Endodermal cell (in vitro differentiated cells): Measurements from ENCODE around the gene H6PD. TPM values are rescaled to one million over a fixed set of nuclear protein-coding genes. Genes with fewer than 3 reads are reported as not detected.

ENCODE experiments used
- DNase-seq: peaks from one replicate; pipeline ENCODE4 v3.0.0-alpha.2; 2017
- H3K27ac ChIP-seq: 2 replicates; pipeline ENCODE4 v1.5.1; 2013; ENCODE audit warnings: mild to moderate bottlenecking, low read depth, low read length, moderate library complexity
- H3K27me3 ChIP-seq: 2 replicates; pipeline ENCODE4 v1.6.1; 2013; ENCODE audit warnings: mild to moderate bottlenecking, low read length, moderate library complexity; ENCODE audit not compliant: insufficient read depth, control insufficient read depth, poor library complexity, severe bottlenecking
- H3K36me3 ChIP-seq: 2 replicates; pipeline ENCODE4 v1.7.0; 2013; ENCODE audit warnings: mild to moderate bottlenecking, low read length, moderate library complexity; ENCODE audit not compliant: control insufficient read depth, insufficient read depth
- H3K4me1 ChIP-seq: one replicate; pipeline ENCODE4 v1.7.0; 2013; ENCODE audit warnings: low read length; ENCODE audit not compliant: control insufficient read depth, insufficient read depth
- H3K4me3 ChIP-seq: 2 replicates; pipeline ENCODE4 v1.5.1; 2013; ENCODE audit warnings: mild to moderate bottlenecking, low read length, moderate library complexity
- H3K9ac ChIP-seq: 2 replicates; pipeline ENCODE4 v1.6.1; 2013; ENCODE audit warnings: mild to moderate bottlenecking, low read length, moderate library complexity; ENCODE audit not compliant: poor library complexity, severe bottlenecking; ENCODE audit errors: extremely low read depth
- H3K9me3 ChIP-seq: 2 replicates; pipeline ENCODE4 v1.6.1; 2013; ENCODE audit warnings: mild to moderate bottlenecking, low read length, moderate library complexity; ENCODE audit not compliant: control insufficient read depth
- H3K27ac Mint-ChIP-seq: 2 replicates; pipeline ENCODE4 v1.8.0; 2020; ENCODE audit warnings: mixed read lengths
- H3K27me3 Mint-ChIP-seq: 2 replicates; pipeline ENCODE4 v1.8.0; 2021; ENCODE audit warnings: mild to moderate bottlenecking, mixed read lengths; ENCODE audit not compliant: insufficient read depth
- H3K36me3 Mint-ChIP-seq: 2 replicates; pipeline ENCODE4 v1.8.0; 2020; ENCODE audit warnings: low read depth, mixed read lengths
- H3K4me1 Mint-ChIP-seq: 2 replicates; pipeline ENCODE4 v1.8.0; 2020; ENCODE audit warnings: mixed read lengths
- H3K4me3 Mint-ChIP-seq: 2 replicates; pipeline ENCODE4 v1.8.0; 2020; ENCODE audit warnings: mild to moderate bottlenecking, moderate library complexity, mixed read lengths
- H3K9me3 Mint-ChIP-seq: 2 replicates; pipeline ENCODE4 v1.8.0; 2020; ENCODE audit warnings: mild to moderate bottlenecking, mixed read lengths
- WGBS, 2 experiments: methylation state at CpG; one replicate each; pipeline versions ENCODE4 v1.1.5 to v1.1.7; 2013; ENCODE audit warnings: missing lambda C conversion rate in 2 of 2, mixed read lengths in 1 of 2; ENCODE audit not compliant: insufficient coverage in 1 of 2, insufficient read length in 1 of 2; 5-methylcytosine and 5-hydroxymethylcytosine counted together
- total RNA-seq, 2 donors: library from RNA; stranded (reverse); fragmentation: NEBNext Ultra II Directional in 1 of 2; extraction: Animal tissue kit (Norgen Biotek cat#: 25700) in 1 of 2; gene quantifications; 2 replicates in 1 of 2; 3 replicates in 1 of 2; pipeline ENCODE4 v1.2.1, GENCODE V29; 2021
- TF ChIP-seq, protein P1 (sequence below): fragments of 200-600 bp; sonication (generic); conservative IDR thresholded peaks from 2 replicates; pipeline ENCODE4 v1.5.0; 2021; ENCODE audit warnings: antibody characterized with exemption, mild to moderate bottlenecking

Gene H6PD
- total RNA-seq, 2 donors from 2014 or later: 21.5 to 34.4 TPM

DNA sequence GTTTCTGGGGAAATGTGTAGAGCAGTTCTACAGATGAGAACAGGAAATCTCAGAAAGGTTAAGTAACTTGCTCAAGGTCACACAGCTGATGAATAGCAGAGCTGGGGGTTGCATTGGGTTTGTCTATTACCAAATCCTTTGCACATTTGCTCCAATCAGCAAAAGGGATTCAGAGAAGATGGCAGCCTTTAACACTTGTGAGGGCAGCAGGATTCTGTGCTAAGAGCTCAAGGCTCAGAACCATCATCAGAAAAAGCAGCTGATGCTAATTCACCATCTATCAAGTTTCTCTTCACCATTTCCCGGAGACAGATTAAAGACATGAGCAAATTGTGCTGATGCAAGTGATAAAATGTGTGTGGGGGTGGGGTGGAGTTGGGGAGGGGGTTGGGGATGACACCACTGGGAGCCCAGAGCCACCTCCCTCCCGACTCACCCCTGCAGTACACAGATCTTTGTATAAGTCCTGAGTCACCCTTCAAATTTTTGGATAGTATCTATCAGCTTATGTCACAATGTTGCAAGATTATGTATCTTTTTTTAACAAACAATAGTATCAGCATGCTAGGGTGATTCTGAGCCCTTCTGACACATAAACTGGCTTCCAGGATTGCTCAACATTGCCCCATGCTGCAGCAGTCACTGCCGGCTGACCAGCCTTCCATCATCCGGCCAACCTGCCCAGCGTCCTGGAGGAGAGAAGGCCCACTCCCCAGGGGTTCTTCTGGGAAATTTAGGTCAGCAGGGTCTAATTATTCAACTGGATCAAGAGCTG, 55.3 kb downstream of the H6PD start:
- Mint-ChIP-seq H3K4me3 (no peak overlapping the region), H3K4me1 (peaks cover 1% of the 10 kb centered on the region), H3K27me3 (peaks cover 12% of the 10 kb centered on the region), H3K9me3 (peaks cover 14% of the 10 kb centered on the region), H3K27ac (no peak overlapping the region), H3K36me3 (no peaks in the 10 kb centered on the region)
- no peaks in the 10 kb centered on the region for H3K27me3 ChIP-seq
- H3K27ac ChIP-seq: no peak overlapping the region
- peaks cover 4% of the 10 kb centered on the region for H3K4me1 ChIP-seq
- WGBS, 2 experiments: 60 to 84% methylated on average over 1 to 4 of the region's 5 CpGs
- H3K9me3 ChIP-seq: peaks cover 16% of the 10 kb centered on the region
- no peak overlapping the region for H3K4me3 ChIP-seq
- no peak overlapping the region for H3K9ac ChIP-seq
- TF ChIP-seq, protein P1, sequence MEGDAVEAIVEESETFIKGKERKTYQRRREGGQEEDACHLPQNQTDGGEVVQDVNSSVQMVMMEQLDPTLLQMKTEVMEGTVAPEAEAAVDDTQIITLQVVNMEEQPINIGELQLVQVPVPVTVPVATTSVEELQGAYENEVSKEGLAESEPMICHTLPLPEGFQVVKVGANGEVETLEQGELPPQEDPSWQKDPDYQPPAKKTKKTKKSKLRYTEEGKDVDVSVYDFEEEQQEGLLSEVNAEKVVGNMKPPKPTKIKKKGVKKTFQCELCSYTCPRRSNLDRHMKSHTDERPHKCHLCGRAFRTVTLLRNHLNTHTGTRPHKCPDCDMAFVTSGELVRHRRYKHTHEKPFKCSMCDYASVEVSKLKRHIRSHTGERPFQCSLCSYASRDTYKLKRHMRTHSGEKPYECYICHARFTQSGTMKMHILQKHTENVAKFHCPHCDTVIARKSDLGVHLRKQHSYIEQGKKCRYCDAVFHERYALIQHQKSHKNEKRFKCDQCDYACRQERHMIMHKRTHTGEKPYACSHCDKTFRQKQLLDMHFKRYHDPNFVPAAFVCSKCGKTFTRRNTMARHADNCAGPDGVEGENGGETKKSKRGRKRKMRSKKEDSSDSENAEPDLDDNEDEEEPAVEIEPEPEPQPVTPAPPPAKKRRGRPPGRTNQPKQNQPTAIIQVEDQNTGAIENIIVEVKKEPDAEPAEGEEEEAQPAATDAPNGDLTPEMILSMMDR: no peak
- no peaks in the 10 kb centered on the region for H3K36me3 ChIP-seq
- DNase-seq: no peak

DNA sequence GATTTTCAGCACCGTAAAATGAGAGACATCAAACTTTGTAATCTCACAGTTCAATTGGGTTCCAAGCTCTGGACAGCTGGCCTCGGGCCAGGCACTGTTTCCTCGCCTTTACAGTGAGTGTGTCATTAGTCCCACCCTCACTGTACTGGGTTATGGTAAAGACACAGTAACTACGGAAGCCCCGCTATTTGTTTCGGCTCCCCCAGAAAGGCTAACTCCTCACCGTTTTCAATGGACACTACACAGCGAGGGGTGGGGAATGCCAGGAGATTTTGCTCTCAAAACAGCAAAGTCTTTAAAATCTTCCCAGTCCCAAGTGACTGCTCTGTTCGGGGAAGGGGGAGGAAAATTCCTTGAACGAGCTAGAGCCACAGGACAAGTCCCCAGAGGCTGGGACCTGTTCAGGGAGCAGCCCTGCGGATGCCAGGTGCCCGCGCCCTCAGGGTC, 57.4 kb downstream of the H6PD start:
- Mint-ChIP-seq H3K4me3 (peak overlapping the region; percentile 59), H3K27ac (no peak overlapping the region), H3K9me3 (peaks cover 14% of the 10 kb centered on the region), H3K4me1 (peaks cover 12% of the 10 kb centered on the region), H3K27me3 (peaks cover 9% of the 10 kb centered on the region), H3K36me3 (no peaks in the 10 kb centered on the region)
- WGBS, 2 experiments: 38 to 44% methylated on average over 8 to 13 of the region's 13 CpGs
- no peaks in the 10 kb centered on the region for H3K27me3 ChIP-seq
- peak; percentile 68 for DNase-seq
- no peak overlapping the region for H3K27ac ChIP-seq
- TF ChIP-seq, protein P1: no peak
- peaks cover 16% of the 10 kb centered on the region for H3K9me3 ChIP-seq
- H3K4me3 ChIP-seq: peak overlapping the region; percentile 73
- H3K4me1 ChIP-seq: peaks cover 4% of the 10 kb centered on the region
- H3K36me3 ChIP-seq: no peaks in the 10 kb centered on the region
- H3K9ac ChIP-seq: no peak overlapping the region

DNA sequence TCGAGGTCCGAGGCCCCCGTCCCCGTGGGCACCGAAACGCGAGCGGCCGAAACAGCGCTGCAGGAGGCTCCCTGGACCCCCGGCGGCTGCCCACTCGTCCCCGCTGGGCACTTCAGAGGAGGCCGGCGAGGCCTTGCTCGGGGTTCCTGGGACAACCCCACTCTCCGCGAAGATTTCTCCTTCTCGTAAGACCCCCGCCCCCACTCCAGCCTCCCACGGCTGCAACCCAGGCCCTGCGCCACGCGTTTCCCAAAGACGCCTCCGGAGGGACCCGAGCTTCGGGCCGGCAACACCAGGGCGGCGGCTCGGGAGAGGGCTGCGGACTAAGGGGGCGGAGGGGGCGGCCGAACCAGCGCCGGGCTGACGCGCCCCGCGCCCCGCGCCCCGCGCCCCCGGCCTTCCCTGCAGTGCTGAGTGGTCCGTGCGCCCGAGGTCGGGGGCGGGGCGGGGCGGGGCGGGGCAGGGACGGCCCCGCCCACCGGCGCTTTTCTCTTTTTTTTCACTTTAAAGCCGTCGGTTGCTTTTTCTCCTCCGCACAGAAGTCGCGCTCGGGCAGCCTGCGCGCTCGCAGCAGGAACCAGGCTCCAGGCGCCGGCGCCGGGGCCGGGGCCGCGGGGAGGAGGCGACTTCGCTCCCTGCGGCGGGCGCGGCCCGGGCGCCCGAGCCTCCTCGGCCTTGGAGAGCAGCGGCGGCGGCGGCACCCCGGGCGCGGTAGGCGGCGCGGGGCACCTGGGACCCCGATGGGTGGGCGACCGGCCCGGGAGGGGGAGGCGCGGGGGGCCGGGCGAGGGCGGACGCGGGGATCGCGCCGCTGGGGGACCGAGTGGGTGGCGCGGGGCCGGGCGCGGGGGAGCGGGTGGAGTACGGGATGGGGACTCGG, 58.0 kb downstream of the H6PD start, which contains the start of gene SPSB1:
Gene SPSB1, plus strand, starts transcription at position 534 of the 880 bp plus-strand sequence. CDS start 62,998 bp downstream, outside the sequence.
- H3K36me3 Mint-ChIP-seq: no peaks in the 10 kb centered on the region
- WGBS, 2 experiments: 3 to 8% methylated on average over 15 to 119 of the region's 119 CpGs
- H3K9me3 Mint-ChIP-seq: peaks cover 12% of the 10 kb centered on the region
- peak within 1 kb of the TSS; percentile 52 for H3K9ac ChIP-seq
- TF ChIP-seq, protein P1: peak; percentile 24
- peak; percentile 91 for DNase-seq
- H3K4me3 ChIP-seq: peak within 1 kb of the TSS; percentile 93
- no peaks in the 10 kb centered on the region for H3K27me3 ChIP-seq
- peak within 1 kb of the TSS; percentile 59 for H3K4me3 Mint-ChIP-seq
- H3K36me3 ChIP-seq: no peaks in the 10 kb centered on the region
- H3K27ac ChIP-seq: no peak within 1 kb of the TSS
- H3K27ac Mint-ChIP-seq: no peak within 1 kb of the TSS
- H3K4me1 ChIP-seq: peaks cover 4% of the 10 kb centered on the region
- H3K4me1 Mint-ChIP-seq: peaks cover 14% of the 10 kb centered on the region
- H3K27me3 Mint-ChIP-seq: peaks cover 7% of the 10 kb centered on the region
- H3K9me3 ChIP-seq: peaks cover 16% of the 10 kb centered on the region
